Bronchial smooth muscle cell (primary cell): Measurements from ENCODE around the gene CD276. TPM values are rescaled to one million over a fixed set of nuclear protein-coding genes. Genes with fewer than 3 reads are reported as not detected.

Experiments
- total RNA-seq: library from RNA; depleted of rRNA; stranded (reverse); fragments of >200 nt; gene quantifications from 2 replicates; pipeline ENCODE4 v1.2.1, GENCODE V29; 2014

Gene CD276
- 90.9 and 105 TPM in 2 replicates for total RNA-seq

DNA sequence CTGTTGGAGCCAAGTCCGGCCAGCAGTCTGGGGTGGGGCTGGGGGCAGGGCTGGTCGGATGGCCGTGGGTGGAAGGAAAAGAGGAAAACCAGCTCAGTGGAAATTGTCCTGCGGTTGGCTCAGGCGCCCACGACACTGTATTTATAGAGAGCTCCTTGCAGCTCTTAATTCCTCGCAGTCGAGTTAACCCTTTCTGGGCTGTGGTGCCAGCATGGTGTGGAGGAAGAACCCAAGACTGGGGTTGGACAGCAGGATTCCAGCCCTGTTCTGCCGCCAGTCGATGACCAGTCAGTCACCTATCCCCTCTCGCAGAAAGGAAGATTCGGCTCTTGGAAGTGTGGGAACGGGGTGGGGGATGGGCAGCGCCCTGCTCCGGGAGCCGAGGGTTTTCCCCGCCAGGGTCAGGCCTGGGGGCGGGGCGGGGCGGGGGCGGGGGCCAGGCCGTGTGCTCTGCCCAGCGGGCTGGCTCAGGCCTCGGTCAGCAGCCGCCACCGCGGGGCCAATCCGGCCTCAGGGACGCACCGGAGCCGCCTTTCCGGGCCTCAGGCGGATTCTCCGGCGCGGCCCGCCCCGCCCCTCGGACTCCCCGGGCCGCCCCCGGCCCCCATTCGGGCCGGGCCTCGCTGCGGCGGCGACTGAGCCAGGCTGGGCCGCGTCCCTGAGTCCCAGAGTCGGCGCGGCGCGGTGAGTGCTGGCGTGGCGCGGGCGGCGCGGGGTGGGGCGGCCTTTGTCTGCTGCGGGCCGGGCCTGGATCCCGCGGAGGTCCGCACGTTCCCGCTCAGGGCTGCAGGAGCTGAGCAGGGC lies at the start of gene CD276:
Gene CD276, plus strand, starts transcription at position 607 of the 804 bp plus-strand sequence. CDS start 15,257 bp downstream, outside the sequence.

DNA sequence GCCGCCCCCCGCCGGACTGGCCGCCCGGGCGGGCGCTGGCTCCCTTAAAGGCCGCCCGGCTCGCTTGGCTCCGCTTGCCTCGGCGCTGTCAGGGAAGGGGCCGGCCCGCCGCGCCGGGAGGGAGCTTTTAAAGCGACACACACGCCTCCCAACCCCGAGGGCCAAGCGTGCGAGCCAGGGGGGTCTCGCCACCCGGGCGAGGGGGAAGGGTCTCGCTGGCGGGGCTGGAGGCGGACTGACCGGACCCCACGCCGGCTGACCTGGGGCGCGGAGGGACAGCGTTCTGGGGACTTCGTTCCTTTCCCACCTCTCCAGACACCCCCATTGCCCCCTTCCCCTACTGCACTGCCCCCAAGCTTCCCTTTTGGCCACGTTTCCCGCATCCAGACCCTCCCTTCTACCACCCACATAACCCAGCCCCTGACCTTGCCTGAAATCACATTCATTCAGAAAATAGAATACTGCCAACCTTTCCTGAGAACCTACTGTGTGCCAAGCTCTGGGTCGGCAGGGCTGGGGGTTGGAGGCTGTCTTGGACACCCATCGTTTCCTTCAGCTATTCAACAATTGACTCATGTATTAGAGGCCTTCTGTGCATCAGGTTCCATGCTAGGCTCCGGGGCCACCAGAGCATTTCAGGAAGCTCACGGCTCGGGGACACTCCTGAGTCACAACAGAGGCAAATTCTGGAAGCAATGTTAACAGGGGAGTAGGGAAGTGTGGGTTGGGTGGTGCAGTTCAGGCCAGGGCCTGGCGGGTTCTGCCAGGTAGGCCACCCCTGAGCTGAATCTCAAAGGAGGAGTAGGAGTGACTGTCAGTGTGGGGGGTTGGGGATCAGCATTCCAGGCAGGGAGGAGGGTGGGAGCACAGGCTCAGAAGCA lies 69.3 kb downstream of the CD276 start, which contains the start of gene INSYN1:
Gene INSYN1, minus strand, starts transcription at position 102 of the 881 bp plus-strand sequence. CDS start 2,221 bp downstream, outside the sequence.

Other genes with a start within 250 kb of the CD276 start
- gene REC114, start 241.2 kb upstream of the CD276 start, total RNA-seq = not detected in 2 replicates
- 107 and 110 TPM in 2 replicates for gene NPTN, start 51.0 kb upstream of the CD276 start, total RNA-seq
- gene INSYN1, start 69.0 kb downstream of the CD276 start, total RNA-seq = 0.32 and 2.5 TPM in 2 replicates
- gene TBC1D21, start 189.2 kb downstream of the CD276 start, total RNA-seq = not detected in 2 replicates
- gene LOXL1, start 242.1 kb downstream of the CD276 start, total RNA-seq = 93.8 and 201 TPM in 2 replicates